ENCODE results near the gene KCTD15. TPM values are rescaled to one million over a fixed set of nuclear protein-coding genes. Genes with fewer than 3 reads are reported as not detected.

Gene KCTD15
- total RNA-seq, 3 donors from 2014 or later (not counting 1 experiment from before 2014, with no cell fraction given) = 0.59 to 4.7 (median 1.4) TPM

GRCh38 chr19:33825556-33825955 lies 28.9 kb downstream of the KCTD15 start:
- intact Hi-C loops (cut with micrococcal nuclease) = no loop called here
- H3K27me3 Mint-ChIP-seq (ENCODE audit: low read depth in 2 of 2) = peaks cover 0 to 12% of the 10 kb centered on the region in 2 donors
- Histone ChIP-seq H3K27ac (ENCODE audit: low read length) (no peak overlapping the region), H3K27me3 (ENCODE audit: control insufficient read depth, insufficient read depth, low read length) (peaks cover 4% of the 10 kb centered on the region), H3K4me1 (ENCODE audit: control insufficient read depth, insufficient read depth, low read length) (peaks cover 7% of the 10 kb centered on the region), H3K9me3 (ENCODE audit: control insufficient read depth, insufficient read depth, low read length) (no peaks in the 10 kb centered on the region), H3K36me3 (ENCODE audit: control insufficient read depth, insufficient read depth, low read length) (no peaks in the 10 kb centered on the region), H3K4me3 (ENCODE audit: low read length) (no peak overlapping the region)
- H3K36me3 Mint-ChIP-seq = no peaks in the 10 kb centered on the region
- no peak for TF ChIP-seq CTCF (IDR thresholded peaks at IDR 0.05)
- ATAC-seq (no peak), DNase-seq (no peak)
- H3K27ac Mint-ChIP-seq = no peak overlapping the region
- peaks cover 0 to 5% of the 10 kb centered on the region in 2 donors for H3K4me1 Mint-ChIP-seq
- 97% methylated on average over 5 of the region's 6 CpGs for WGBS (ENCODE audit: insufficient coverage)
- no peak overlapping the region for H3K4me3 Mint-ChIP-seq
- no peaks in the 10 kb centered on the region for H3K9me3 Mint-ChIP-seq

GRCh38 chr19:33826521-33826920 lies 29.9 kb downstream of the KCTD15 start:
- Mint-ChIP-seq H3K27me3 (ENCODE audit: low read depth in 2 of 2) (peaks cover 0 to 12% of the 10 kb centered on the region in 2 donors), H3K27ac (no peak overlapping the region), H3K4me3 (no peak overlapping the region), H3K36me3 (no peaks in the 10 kb centered on the region), H3K4me1 (no peaks in the 10 kb centered on the region), H3K9me3 (no peaks in the 10 kb centered on the region)
- no peak overlapping the region for H3K4me3 ChIP-seq (ENCODE audit: low read length)
- H3K27ac ChIP-seq (ENCODE audit: low read length) = no peak overlapping the region
- intact Hi-C loops (cut with micrococcal nuclease) = no loop called here
- DNase-seq = no peak
- TF ChIP-seq CTCF (IDR thresholded peaks at IDR 0.05) = no peak
- no peaks in the 10 kb centered on the region for H3K9me3 ChIP-seq (ENCODE audit: control insufficient read depth, insufficient read depth, low read length)
- 88% methylated on average over 6 of the region's 7 CpGs for WGBS (ENCODE audit: insufficient coverage)
- H3K36me3 ChIP-seq (ENCODE audit: control insufficient read depth, insufficient read depth, low read length) = no peaks in the 10 kb centered on the region
- H3K4me1 ChIP-seq (ENCODE audit: control insufficient read depth, insufficient read depth, low read length) = no peaks in the 10 kb centered on the region
- ATAC-seq = no peak
- no peaks in the 10 kb centered on the region for H3K27me3 ChIP-seq (ENCODE audit: control insufficient read depth, insufficient read depth, low read length)

GRCh38 chr19:33828266-33829075 lies 31.8 kb downstream of the KCTD15 start:
- DNase-seq (no peak), ATAC-seq (no peak)
- Mint-ChIP-seq H3K27ac (no peak overlapping the region), H3K27me3 (ENCODE audit: low read depth in 2 of 2) (peaks cover 0 to 12% of the 10 kb centered on the region in 2 donors), H3K36me3 (no peaks in the 10 kb centered on the region), H3K4me1 (no peaks in the 10 kb centered on the region), H3K9me3 (no peaks in the 10 kb centered on the region), H3K4me3 (no peak overlapping the region)
- Histone ChIP-seq H3K36me3 (ENCODE audit: control insufficient read depth, insufficient read depth, low read length) (no peaks in the 10 kb centered on the region), H3K27me3 (ENCODE audit: control insufficient read depth, insufficient read depth, low read length) (no peaks in the 10 kb centered on the region), H3K4me1 (ENCODE audit: control insufficient read depth, insufficient read depth, low read length) (no peaks in the 10 kb centered on the region), H3K4me3 (ENCODE audit: low read length) (no peak overlapping the region), H3K27ac (ENCODE audit: low read length) (no peak overlapping the region), H3K9me3 (ENCODE audit: control insufficient read depth, insufficient read depth, low read length) (no peaks in the 10 kb centered on the region)
- 86% methylated on average over 13 of the region's 13 CpGs for WGBS (ENCODE audit: insufficient coverage)
- intact Hi-C loops (cut with micrococcal nuclease) = no loop called here
- no peak for TF ChIP-seq CTCF (IDR thresholded peaks at IDR 0.05)

- Histone ChIP-seq H3K4me3 (ENCODE audit: low read length) (no peak overlapping the region), H3K4me1 (ENCODE audit: control insufficient read depth, insufficient read depth, low read length) (no peaks in the 10 kb centered on the region), H3K27ac (ENCODE audit: low read length) (no peak overlapping the region), H3K9me3 (ENCODE audit: control insufficient read depth, insufficient read depth, low read length) (no peaks in the 10 kb centered on the region), H3K27me3 (ENCODE audit: control insufficient read depth, insufficient read depth, low read length) (no peaks in the 10 kb centered on the region), H3K36me3 (ENCODE audit: control insufficient read depth, insufficient read depth, low read length) (no peaks in the 10 kb centered on the region)
- TF ChIP-seq CTCF (IDR thresholded peaks at IDR 0.05) = no peak
- Mint-ChIP-seq H3K36me3 (no peaks in the 10 kb centered on the region), H3K4me3 (no peak overlapping the region), H3K27ac (no peak overlapping the region), H3K27me3 (ENCODE audit: low read depth in 2 of 2) (peaks cover 0 to 15% of the 10 kb centered on the region in 2 donors), H3K4me1 (no peaks in the 10 kb centered on the region), H3K9me3 (no peaks in the 10 kb centered on the region)
- 87% methylated on average over 3 of the region's 3 CpGs for WGBS (ENCODE audit: insufficient coverage)
- intact Hi-C loops (cut with micrococcal nuclease) = no loop called here
- ATAC-seq (no peak), DNase-seq (no peak)
Measured at GRCh38 chr19:33830264-33830663, 33.6 kb downstream of the KCTD15 start.
